ENCODE data around the gene HNF1B. TPM values are rescaled to one million over a fixed set of nuclear protein-coding genes. Genes with fewer than 3 reads are reported as not detected.

Gene HNF1B
- total and polyA plus RNA-seq, 4 donors, result 1.6 to 5.7 (median 4.5) TPM

- no peak for DNase-seq (ENCODE audit: low spot score)
- no peak overlapping the region for H3K9ac ChIP-seq (ENCODE audit: low read depth in 1 of 2, low read length in 2 of 2)
- TF ChIP-seq ZBTB33 (IDR thresholded peaks at IDR 0.05), result no peak
- no peak for TF ChIP-seq GABPA (IDR thresholded peaks at IDR 0.05 in 1 of 2, conservative IDR thresholded peaks at IDR 0.05 in 1 of 2)
- no peak for TF ChIP-seq HNF4A (conservative IDR thresholded peaks at IDR 0.05)
- TF ChIP-seq REST (IDR thresholded peaks at IDR 0.05), result no peak
- no peak for TF ChIP-seq RXRA (IDR thresholded peaks at IDR 0.05)
- no peak for TF ChIP-seq CTCF (IDR thresholded peaks at IDR 0.05; ENCODE audit: low read depth, low read length, missing input control)
- TF ChIP-seq NR2F2 (IDR thresholded peaks at IDR 0.05), result no peak
- no peak for TF ChIP-seq TAF1 (conservative IDR thresholded peaks at IDR 0.05)
- no peak for TF ChIP-seq ATF3 (IDR thresholded peaks at IDR 0.05)
- TF ChIP-seq FOXA2 (IDR thresholded peaks at IDR 0.05), result no peak
- no peak for TF ChIP-seq EGR1 (IDR thresholded peaks at IDR 0.05; ENCODE audit: low read depth in 2 of 2)
- no peak for TF ChIP-seq SP1 (IDR thresholded peaks at IDR 0.05)
- no peak for TF ChIP-seq MAX (IDR thresholded peaks at IDR 0.05)
- no peak for TF ChIP-seq JUND (IDR thresholded peaks at IDR 0.05)
- no peak for TF ChIP-seq FOXA1 (IDR thresholded peaks at IDR 0.05)
- no peak for TF ChIP-seq YY1 (IDR thresholded peaks at IDR 0.05)
- no peak for TF ChIP-seq HNF4G (IDR thresholded peaks at IDR 0.05)
- no peak for TF ChIP-seq RAD21 (IDR thresholded peaks at IDR 0.05)
- H3K4me1 ChIP-seq (ENCODE audit: control insufficient read depth in 4 of 4, insufficient read depth in 4 of 4, low read length in 3 of 4), result peaks cover 6 to 28% (median 12%) of the 10 kb centered on the region in 4 donors
- 84% methylated on average over 2 of the region's 2 CpGs for WGBS
- H3K9me3 ChIP-seq (ENCODE audit: control insufficient read depth in 4 of 4, low read length in 3 of 4), result no peaks in the 10 kb centered on the region
- H3K36me3 ChIP-seq (ENCODE audit: control insufficient read depth in 4 of 4, insufficient read depth in 3 of 4, low read depth in 1 of 4, low read length in 3 of 4), result peaks cover 0 to 7% (median 5%) of the 10 kb centered on the region in 4 donors
- H3K4me3 ChIP-seq (ENCODE audit: low read depth in 1 of 3, low read length in 3 of 3), result no peak overlapping the region
- no peaks in the 10 kb centered on the region for H3K27me3 ChIP-seq (ENCODE audit: control insufficient read depth in 4 of 4, insufficient read depth in 4 of 4, low read length in 3 of 4)
- no peak overlapping the region for H3K27ac ChIP-seq (ENCODE audit: low read depth in 1 of 2, low read length in 2 of 2)
Observed at GRCh38 chr17:37706446-37706845, 38.4 kb downstream of the HNF1B start.
